GM12874 (cell line): ENCODE results near the gene STAT4.

Experiments used
- TF ChIP-seq, protein P1 (sequence below): IDR thresholded peaks from 2 replicates; pipeline ENCODE4 v1.5.1; 2011; ENCODE audit warnings: low read depth, mild to moderate bottlenecking, control low read depth, low read length, moderate library complexity; ENCODE audit not compliant: insufficient read depth

The STAT4 gene

DNA sequence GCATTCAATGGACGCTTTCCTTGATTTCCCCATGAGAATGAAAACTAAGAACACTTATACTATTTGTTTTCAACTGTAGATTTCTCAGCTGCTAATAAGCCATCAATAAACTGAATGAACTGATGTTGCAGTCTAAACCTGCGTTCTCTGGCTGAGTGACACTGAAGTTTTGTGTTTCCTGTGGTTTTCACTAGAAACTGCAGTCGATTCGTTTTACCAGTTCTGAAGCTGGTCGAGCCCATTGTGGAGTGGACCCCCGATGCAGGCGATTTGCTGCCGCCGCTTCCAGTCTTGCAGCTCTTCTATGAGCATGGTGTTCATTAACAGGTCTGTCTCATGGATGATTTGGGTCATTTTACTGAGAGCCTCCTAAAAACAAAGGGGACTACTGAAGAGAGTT lies 86.2 kb downstream of the STAT4 start:
- TF ChIP-seq, protein P1, sequence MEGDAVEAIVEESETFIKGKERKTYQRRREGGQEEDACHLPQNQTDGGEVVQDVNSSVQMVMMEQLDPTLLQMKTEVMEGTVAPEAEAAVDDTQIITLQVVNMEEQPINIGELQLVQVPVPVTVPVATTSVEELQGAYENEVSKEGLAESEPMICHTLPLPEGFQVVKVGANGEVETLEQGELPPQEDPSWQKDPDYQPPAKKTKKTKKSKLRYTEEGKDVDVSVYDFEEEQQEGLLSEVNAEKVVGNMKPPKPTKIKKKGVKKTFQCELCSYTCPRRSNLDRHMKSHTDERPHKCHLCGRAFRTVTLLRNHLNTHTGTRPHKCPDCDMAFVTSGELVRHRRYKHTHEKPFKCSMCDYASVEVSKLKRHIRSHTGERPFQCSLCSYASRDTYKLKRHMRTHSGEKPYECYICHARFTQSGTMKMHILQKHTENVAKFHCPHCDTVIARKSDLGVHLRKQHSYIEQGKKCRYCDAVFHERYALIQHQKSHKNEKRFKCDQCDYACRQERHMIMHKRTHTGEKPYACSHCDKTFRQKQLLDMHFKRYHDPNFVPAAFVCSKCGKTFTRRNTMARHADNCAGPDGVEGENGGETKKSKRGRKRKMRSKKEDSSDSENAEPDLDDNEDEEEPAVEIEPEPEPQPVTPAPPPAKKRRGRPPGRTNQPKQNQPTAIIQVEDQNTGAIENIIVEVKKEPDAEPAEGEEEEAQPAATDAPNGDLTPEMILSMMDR = no peak

DNA sequence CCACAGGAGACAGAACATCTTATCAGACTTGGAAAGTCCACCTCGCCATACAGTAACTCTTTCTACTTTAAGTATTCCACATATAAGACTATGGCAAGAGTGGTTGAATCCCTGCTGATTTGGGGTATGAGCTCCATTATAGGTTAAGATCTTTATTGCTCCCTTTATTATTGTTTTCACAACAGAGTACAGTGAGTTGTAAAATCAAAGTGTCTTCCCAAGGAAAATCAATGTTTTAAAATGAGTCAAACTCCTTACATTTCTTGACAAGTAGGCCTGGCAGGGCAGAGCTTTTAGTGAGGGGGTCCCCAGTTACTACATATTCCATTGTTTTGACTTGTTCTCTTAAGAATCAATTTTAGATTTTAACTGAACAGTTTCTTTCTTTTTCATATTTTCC lies 87.2 kb downstream of the STAT4 start:
- TF ChIP-seq, protein P1 = no peak

DNA sequence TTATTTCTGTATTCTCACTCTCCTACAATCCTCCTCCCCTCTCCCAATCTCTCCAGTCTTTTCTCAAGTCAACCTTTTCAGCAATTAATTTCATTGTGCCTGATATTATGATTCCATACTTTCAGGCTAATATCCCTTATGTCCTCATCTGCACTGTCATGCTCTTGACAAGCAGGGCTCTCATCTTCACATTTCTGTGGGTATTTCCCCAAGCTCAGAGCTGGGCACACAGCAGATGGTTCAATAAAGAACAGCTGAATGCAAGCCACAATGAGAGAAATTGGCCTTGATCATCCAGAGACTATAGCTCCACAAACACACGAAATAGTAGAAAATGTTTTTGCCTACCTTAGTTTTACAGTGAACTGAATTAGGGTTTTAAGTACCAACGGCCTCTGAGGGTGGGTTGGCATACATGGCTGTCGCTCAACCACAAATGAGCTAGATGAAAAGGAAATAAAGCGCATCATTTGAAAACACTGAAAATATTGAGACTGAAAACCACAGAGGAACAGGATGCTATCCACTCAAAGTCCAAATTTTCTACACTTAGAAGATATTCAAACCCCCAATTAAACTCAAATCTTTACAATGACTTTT lies 89.3 kb downstream of the STAT4 start:
- TF ChIP-seq, protein P1 = no peak

DNA sequence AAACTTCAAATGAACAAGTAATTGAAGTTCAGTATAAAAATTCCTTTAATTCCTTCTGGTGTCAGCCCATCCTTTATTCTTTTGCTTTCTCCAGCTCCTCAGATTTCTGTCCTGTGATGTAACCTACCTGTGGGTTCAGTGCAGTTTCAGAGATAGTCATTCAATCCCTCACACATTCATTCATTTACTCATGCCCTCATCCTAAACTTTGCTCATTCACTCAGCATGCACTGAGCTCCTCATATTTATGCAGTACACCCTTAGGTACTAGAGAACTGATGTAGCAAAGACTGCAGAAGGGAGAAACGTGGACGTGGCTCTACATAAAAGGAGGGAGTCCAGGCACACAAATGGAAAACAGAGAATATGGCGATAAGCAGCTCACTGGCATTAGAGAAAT lies 91.5 kb downstream of the STAT4 start:
- TF ChIP-seq, protein P1 = no peak

DNA sequence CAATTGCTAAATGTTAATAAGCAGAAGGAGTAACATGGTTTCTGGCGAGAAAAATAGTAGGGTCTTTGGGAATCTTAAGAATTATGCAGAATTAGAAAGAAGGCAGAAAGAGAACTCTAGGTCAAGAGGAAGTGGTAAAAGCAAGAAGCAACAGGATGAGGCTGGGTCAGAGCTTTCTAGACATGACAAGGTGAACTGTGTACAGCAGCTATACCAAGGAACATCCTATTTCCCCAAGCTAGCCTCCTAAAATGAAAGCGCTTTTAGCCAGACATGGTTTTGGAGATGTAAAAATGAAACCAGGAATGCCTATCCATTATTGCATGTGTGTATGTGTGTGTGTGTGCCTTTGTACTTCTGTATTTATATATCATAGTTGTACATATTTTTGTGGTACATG lies 94.6 kb downstream of the STAT4 start:
- TF ChIP-seq, protein P1 = no peak

DNA sequence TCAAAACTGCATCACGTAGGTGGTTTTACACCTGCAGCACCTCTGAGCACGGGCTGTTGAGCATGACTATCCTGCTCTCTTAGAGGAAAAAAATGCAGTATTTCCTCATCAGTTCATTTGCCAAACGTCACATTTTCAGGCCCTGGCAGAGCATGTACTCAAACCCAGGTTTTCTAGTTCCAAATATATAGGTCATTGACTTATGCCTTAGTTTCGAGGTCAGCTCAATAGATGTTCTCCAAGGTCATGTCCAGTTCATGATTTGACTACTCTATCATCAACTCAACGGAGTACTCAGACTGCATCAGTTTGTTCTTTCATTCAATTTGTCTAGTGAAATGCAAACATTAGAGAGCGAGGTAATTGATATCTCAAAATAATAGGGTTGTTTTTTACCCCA lies 97.5 kb downstream of the STAT4 start:
- TF ChIP-seq, protein P1 = no peak

DNA sequence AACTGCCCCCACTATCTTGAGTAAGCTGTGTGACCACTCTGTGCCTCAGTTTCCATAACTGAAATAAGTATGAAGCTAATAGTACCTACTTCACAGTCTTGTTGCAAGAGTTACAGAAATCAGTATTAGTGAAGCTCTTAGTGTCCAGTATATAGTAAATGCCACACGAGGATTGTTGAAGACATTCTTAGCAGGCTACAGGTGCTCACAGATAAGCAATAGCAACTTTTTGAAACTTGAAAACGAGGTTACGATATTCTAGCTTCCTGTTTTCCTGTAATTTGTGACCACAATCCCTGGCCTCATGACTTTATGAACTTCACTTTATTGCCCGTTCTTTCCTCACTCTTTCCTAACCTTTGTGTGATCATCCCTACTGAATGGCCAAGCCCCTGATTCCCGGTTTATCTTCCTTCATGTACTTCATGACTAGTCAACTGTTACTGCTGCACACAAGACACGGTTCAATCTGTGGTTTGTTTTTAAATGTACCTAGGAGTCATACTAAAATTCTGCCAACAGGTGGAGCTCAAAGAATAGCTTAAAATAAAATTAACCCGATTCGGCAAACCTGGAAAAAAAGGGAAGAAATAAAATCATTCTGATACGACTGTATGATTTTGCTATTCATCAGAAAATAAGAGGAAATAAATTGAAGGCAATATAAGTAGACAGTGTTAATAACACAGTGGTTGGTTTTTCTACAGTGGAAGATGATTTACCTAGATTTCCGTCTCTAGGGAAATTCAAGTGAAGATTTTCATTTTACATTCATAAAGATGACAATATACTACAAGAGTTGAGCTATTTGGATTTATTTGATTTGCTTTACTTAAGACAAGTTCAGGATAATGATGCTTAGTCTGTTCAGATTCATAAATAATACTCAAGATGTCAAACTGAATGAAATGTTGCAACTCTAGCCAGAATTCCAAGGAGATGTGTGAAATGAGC lies 98.7 kb downstream of the STAT4 start:
- TF ChIP-seq, protein P1 = no peak
